ENCODE data around the gene PDE7B.
"Not testable (repeated sequence)": the region's sequence is repeated elsewhere in the genome, so short reads cannot be mapped to it uniquely, and the experiment has no call there.

The PDE7B gene

GRCh38 chr6:136213853-136214252 is 362.4 kb downstream of the PDE7B start:
- no peaks in the 10 kb centered on the region for H3K27me3 ChIP-seq (replicated peaks; ENCODE audit: insufficient read depth, low read length)
- no peak overlapping the region for H3K27ac ChIP-seq (ENCODE audit: low read length)
- no peaks in the 10 kb centered on the region for H3F3A ChIP-seq (ENCODE audit: insufficient read depth, low read length)
- H3K4me2 ChIP-seq (ENCODE audit: low read depth, low read length), result no peak overlapping the region
- H3K36me3 ChIP-seq (replicated peaks; ENCODE audit: insufficient read depth, low read length), result no peaks in the 10 kb centered on the region
- H3K4me3 ChIP-seq (ENCODE audit: low read length), result no peak overlapping the region
- H3K79me2 ChIP-seq (ENCODE audit: low read length), result no peaks in the 10 kb centered on the region
- H4K20me1 ChIP-seq (ENCODE audit: insufficient read depth, low read length), result no peaks in the 10 kb centered on the region
- no peak for DNase-seq
- no peaks in the 10 kb centered on the region for H3K4me1 ChIP-seq (ENCODE audit: low read length)
- TF ChIP-seq, protein P1, sequence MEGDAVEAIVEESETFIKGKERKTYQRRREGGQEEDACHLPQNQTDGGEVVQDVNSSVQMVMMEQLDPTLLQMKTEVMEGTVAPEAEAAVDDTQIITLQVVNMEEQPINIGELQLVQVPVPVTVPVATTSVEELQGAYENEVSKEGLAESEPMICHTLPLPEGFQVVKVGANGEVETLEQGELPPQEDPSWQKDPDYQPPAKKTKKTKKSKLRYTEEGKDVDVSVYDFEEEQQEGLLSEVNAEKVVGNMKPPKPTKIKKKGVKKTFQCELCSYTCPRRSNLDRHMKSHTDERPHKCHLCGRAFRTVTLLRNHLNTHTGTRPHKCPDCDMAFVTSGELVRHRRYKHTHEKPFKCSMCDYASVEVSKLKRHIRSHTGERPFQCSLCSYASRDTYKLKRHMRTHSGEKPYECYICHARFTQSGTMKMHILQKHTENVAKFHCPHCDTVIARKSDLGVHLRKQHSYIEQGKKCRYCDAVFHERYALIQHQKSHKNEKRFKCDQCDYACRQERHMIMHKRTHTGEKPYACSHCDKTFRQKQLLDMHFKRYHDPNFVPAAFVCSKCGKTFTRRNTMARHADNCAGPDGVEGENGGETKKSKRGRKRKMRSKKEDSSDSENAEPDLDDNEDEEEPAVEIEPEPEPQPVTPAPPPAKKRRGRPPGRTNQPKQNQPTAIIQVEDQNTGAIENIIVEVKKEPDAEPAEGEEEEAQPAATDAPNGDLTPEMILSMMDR (IDR thresholded peaks at IDR 0.05; ENCODE audit: low read length), result no peak
- TF ChIP-seq EZH2phosphoT487 (IDR thresholded peaks at IDR 0.05; ENCODE audit: low read length), result no peak
- H2AFZ ChIP-seq (ENCODE audit: low read length), result no peak overlapping the region
- no peaks in the 10 kb centered on the region for H3K9me2 ChIP-seq (replicated peaks; ENCODE audit: insufficient read depth, low read length)
- no peaks in the 10 kb centered on the region for H3K9me3 ChIP-seq (replicated peaks; ENCODE audit: insufficient read depth, low read length)
- H3K9ac ChIP-seq (ENCODE audit: low read length), result no peak overlapping the region

DNA sequence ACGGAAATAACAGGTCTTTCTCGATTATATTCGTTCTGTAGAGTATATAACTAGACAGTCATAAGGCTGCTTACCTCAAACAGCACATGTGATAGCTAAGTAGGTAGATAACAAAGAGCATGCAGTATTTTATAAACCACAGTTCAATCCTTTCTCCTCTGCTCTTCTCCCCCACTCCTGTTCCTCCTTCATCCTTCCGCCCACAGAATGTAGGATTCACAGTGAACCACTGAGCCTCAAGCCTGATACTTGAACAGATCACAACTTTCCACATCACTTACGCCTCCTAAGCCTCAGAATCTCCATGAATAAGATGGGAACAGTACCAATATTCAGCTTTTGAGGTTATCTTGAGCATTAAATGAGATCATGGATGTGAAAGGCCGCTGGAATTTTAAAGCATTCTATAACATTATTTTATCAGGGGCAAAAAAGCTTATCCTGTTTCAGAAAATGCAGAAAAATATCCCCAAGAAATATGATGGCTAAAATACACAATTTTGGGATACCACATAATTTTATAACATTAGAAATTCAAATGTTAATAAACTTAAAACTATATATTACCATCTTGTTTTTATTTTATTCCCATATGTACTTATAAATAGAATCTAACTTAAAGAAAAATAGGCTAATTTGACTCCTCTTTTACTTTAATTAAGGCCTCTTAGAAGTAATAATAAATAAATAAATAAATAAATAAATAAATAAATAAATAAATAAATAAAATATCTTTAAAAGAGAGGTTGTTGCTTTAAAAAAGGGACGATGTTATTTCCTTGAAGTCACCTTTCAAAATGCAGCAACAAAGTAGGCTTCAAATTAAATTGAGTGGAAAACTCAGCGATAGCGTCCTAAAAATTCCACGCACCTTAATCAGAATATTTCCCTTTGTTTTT is 365.3 kb downstream of the PDE7B start:
- Histone ChIP-seq H3K4me1 (ENCODE audit: low read length) (no peaks in the 10 kb centered on the region), H3K9me3 (replicated peaks; ENCODE audit: insufficient read depth, low read length) (no peaks in the 10 kb centered on the region), H3K27me3 (replicated peaks; ENCODE audit: insufficient read depth, low read length) (no peaks in the 10 kb centered on the region), H4K20me1 (ENCODE audit: insufficient read depth, low read length) (no peaks in the 10 kb centered on the region), H3K9ac (ENCODE audit: low read length) (no peak overlapping the region), H3K79me2 (ENCODE audit: low read length) (no peaks in the 10 kb centered on the region), H3K4me2 (ENCODE audit: low read depth, low read length) (no peak overlapping the region), H2AFZ (ENCODE audit: low read length) (no peak overlapping the region), H3K27ac (ENCODE audit: low read length) (no peak overlapping the region), H3K9me2 (replicated peaks; ENCODE audit: insufficient read depth, low read length) (no peaks in the 10 kb centered on the region), H3F3A (ENCODE audit: insufficient read depth, low read length) (no peaks in the 10 kb centered on the region), H3K4me3 (ENCODE audit: low read length) (no peak overlapping the region), H3K36me3 (replicated peaks; ENCODE audit: insufficient read depth, low read length) (no peaks in the 10 kb centered on the region)
- no peak for TF ChIP-seq EZH2phosphoT487 (IDR thresholded peaks at IDR 0.05; ENCODE audit: low read length)
- TF ChIP-seq, protein P1 (IDR thresholded peaks at IDR 0.05; ENCODE audit: low read length), result no peak
- no peak for DNase-seq

DNA sequence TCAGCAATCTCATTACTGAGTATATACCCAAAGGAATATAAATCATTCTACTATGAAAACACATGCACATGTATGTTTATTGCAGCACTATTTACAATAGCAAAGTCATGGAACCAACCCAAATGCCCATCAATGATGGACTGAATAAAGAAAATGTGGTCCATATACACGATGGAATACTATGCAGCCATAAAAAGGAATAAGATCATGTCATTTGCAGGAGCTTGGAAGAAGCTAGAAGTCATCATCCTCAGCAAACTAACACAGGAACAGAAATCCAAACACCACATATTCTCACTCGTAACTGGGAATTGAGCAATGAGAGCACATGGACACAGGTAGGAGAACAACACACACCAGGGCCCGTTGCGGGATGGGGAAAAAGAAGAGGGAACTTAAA is 373.5 kb downstream of the PDE7B start:
- not testable (repeated sequence) for H2AFZ ChIP-seq (ENCODE audit: low read length); H3K4me2 ChIP-seq (ENCODE audit: low read depth, low read length); DNase-seq; H3K9me3 ChIP-seq (replicated peaks; ENCODE audit: insufficient read depth, low read length); H3K79me2 ChIP-seq (ENCODE audit: low read length); H4K20me1 ChIP-seq (ENCODE audit: insufficient read depth, low read length); H3K9ac ChIP-seq (ENCODE audit: low read length); H3F3A ChIP-seq (ENCODE audit: insufficient read depth, low read length); H3K4me3 ChIP-seq (ENCODE audit: low read length); H3K27ac ChIP-seq (ENCODE audit: low read length); H3K4me1 ChIP-seq (ENCODE audit: low read length); H3K27me3 ChIP-seq (replicated peaks; ENCODE audit: insufficient read depth, low read length); H3K9me2 ChIP-seq (replicated peaks; ENCODE audit: insufficient read depth, low read length); H3K36me3 ChIP-seq (replicated peaks; ENCODE audit: insufficient read depth, low read length)

DNA sequence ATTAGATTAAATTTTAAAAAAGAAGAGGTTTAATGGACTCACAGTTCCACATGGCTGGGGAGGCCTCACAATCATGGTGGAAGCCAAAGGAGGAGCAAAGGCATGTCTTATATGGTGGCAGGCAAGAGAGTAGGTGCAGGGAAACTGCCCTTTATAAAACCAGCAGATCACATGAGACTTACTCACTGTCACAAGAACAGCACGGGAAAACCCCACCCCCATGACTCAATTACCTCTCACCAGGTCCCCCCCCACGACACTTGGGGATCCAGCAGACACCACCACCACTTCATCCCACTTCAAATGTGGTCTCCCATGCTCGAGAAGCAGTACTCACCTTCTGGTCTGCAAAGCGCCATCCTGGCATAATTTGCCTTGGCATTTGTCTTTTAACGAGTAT is 374.0 kb downstream of the PDE7B start:
- H3K79me2 ChIP-seq (ENCODE audit: low read length), result no peaks in the 10 kb centered on the region
- no peak for DNase-seq
- H3K27ac ChIP-seq (ENCODE audit: low read length), result no peak overlapping the region
- peaks cover 5% of the 10 kb centered on the region; the same call in 1 of the 2 replicates for H3K4me1 ChIP-seq (ENCODE audit: low read length)
- H3K9ac ChIP-seq (ENCODE audit: low read length), result no peak overlapping the region
- no peaks in the 10 kb centered on the region for H3K9me3 ChIP-seq (replicated peaks; ENCODE audit: insufficient read depth, low read length)
- no peak overlapping the region for H3K4me3 ChIP-seq (ENCODE audit: low read length)
- TF ChIP-seq EZH2phosphoT487 (IDR thresholded peaks at IDR 0.05; ENCODE audit: low read length), result no peak
- no peak for TF ChIP-seq EZH2 (optimal IDR thresholded peaks at IDR 0.05; ENCODE audit: low read depth, low read length)
- TF ChIP-seq, protein P1 (IDR thresholded peaks at IDR 0.05; ENCODE audit: low read length), result no peak
- no peaks in the 10 kb centered on the region for H3F3A ChIP-seq (ENCODE audit: insufficient read depth, low read length)
- H2AFZ ChIP-seq (ENCODE audit: low read length), result no peak overlapping the region
- H3K27me3 ChIP-seq (replicated peaks; ENCODE audit: insufficient read depth, low read length), result no peaks in the 10 kb centered on the region
- H3K4me2 ChIP-seq (ENCODE audit: low read depth, low read length), result no peak overlapping the region
- no peaks in the 10 kb centered on the region for H3K36me3 ChIP-seq (replicated peaks; ENCODE audit: insufficient read depth, low read length)
- H3K9me2 ChIP-seq (replicated peaks; ENCODE audit: insufficient read depth, low read length), result no peaks in the 10 kb centered on the region
- H4K20me1 ChIP-seq (ENCODE audit: insufficient read depth, low read length), result no peaks in the 10 kb centered on the region

All from MM.1S (cell line).